K562 (cell line): ENCODE measurements around the gene SFSWAP. TPM values are rescaled to one million over a fixed set of nuclear protein-coding genes. Genes with fewer than 3 reads are reported as not detected.

Experiments
- ARID2 ChIP-seq: fragments of 450-650 bp; IDR thresholded peaks from 2 replicates; pipeline ENCODE4 v1.6.1; 2017; ENCODE audit warnings: antibody characterized with exemption, mild to moderate bottlenecking
- CEBPG ChIP-seq, 3 experiments: fragments of 200-800 bp in 1 of 3; sonication (Bioruptor generic) in 1 of 3; sonication (generic) in 1 of 3; formaldehyde crosslinking in 1 of 3; IDR thresholded peaks in 2 of 3; conservative IDR thresholded peaks in 1 of 3; 2 replicates each; pipeline versions ENCODE4 v1.6.1 to v1.8.0; 2016 to 2022; ENCODE audit warnings: missing compliant biosample characterization in 2 of 3, missing genetic modification characterization in 2 of 3, mild to moderate bottlenecking in 1 of 3, missing genetic modification reagents in 1 of 3
- ETV6 ChIP-seq, 3 experiments: fragments of 150-350 bp in 1 of 3; sonication (generic) in 1 of 3; formaldehyde crosslinking in 1 of 3; IDR thresholded peaks; 2 replicates each; pipeline versions ENCODE4 v1.6.1 to v1.8.0; 2014 to 2022; ENCODE audit warnings: borderline replicate concordance in 2 of 3, low read depth in 2 of 3, antibody characterized with exemption in 1 of 3, low read length in 1 of 3, mild to moderate bottlenecking in 1 of 3, missing genetic modification reagents in 1 of 3
- EWSR1 ChIP-seq: fragments of 450-650 bp; IDR thresholded peaks from 2 replicates; pipeline ENCODE4 v1.6.1; 2018; ENCODE audit warnings: borderline replicate concordance, mild to moderate bottlenecking, low read depth, moderate library complexity; ENCODE audit not compliant: partially characterized antibody
- HMG20B ChIP-seq: fragments of 250-450 bp; sonication (Bioruptor Pico); IDR thresholded peaks from 2 replicates; pipeline ENCODE4 v1.5.0; 2021; ENCODE audit warnings: mild to moderate bottlenecking
- IFI16 ChIP-seq: fragments of 250-450 bp; sonication (Bioruptor Pico); IDR thresholded peaks from 2 replicates; pipeline ENCODE4 v2.1.2; 2022; ENCODE audit warnings: mild to moderate bottlenecking, inconsistent platforms
- NRF1 ChIP-seq, 2 experiments: fragments of 450-650 bp; IDR thresholded peaks in 1 of 2; conservative IDR thresholded peaks in 1 of 2; 2 replicates each; pipeline ENCODE4 v1.6.1; 2014; ENCODE audit warnings: mild to moderate bottlenecking in 2 of 2
- SUPT5H ChIP-seq: fragments of 450-650 bp; IDR thresholded peaks from 2 replicates; pipeline ENCODE4 v1.6.1; 2016
- ZNF133 ChIP-seq: fragments of 250-450 bp; sonication (Bioruptor Pico); IDR thresholded peaks from 2 replicates; pipeline ENCODE4 v1.4.0; 2020; ENCODE audit warnings: mild to moderate bottlenecking
- polyA plus RNA-seq, 8 experiments: library from polyadenylated mRNA; depleted of rRNA in 4 of 8; stranded (reverse) in 5 of 8; unstranded in 3 of 8; fragments of >200 nt; fragmentation: Nextera tagmentation in 2 of 8; fragmentation: Illumina TruSeq in 1 of 8; extraction: Ambion mirVana in 2 of 8; extraction: Trizol in 1 of 8; gene quantifications; 2 replicates each; pipeline versions ENCODE4 v1.2.1 to v1.2.3, GENCODE V29; 2011 to 2014; ENCODE audit warnings: inconsistent platforms in 1 of 8, missing spikeins in 1 of 8
- total RNA-seq, 7 experiments: library from RNA; depleted of rRNA in 6 of 7; stranded (reverse); fragments of >200 nt in 6 of 7; fragmentation: Illumina TruSeq in 2 of 7; extraction: Trizol in 2 of 7; gene quantifications; 2 replicates each; pipeline versions ENCODE4 v1.2.1 to v1.2.3, GENCODE V29; 2011 to 2021; ENCODE audit warnings: low replicate concordance in 1 of 7
- TF ChIP-seq, protein P1 (sequence below): fragments of 250-450 bp; sonication (Bioruptor Pico); IDR thresholded peaks from 2 replicates; pipeline ENCODE4 v1.5.0; 2020; ENCODE audit warnings: mild to moderate bottlenecking
- TF ChIP-seq, protein P2 (sequence below): fragments of 150-350 bp; conservative IDR thresholded peaks from 2 replicates; pipeline ENCODE4 v1.6.1; 2014; ENCODE audit warnings: low read length
- TF ChIP-seq, protein P3 (sequence below): IDR thresholded peaks from 3 replicates; pipeline ENCODE4 v1.6.1; 2011; ENCODE audit warnings: borderline replicate concordance, mild to moderate bottlenecking, moderate library complexity; ENCODE audit not compliant: insufficient read length; ENCODE audit errors: extremely low read depth

Gene SFSWAP
- total and polyA plus RNA-seq, 9 of the 15 experiments (the other 6 are each of a cell fraction or from before 2014, with no cell fraction given): 2.4 to 60.4 (median 32.6) TPM

DNA sequence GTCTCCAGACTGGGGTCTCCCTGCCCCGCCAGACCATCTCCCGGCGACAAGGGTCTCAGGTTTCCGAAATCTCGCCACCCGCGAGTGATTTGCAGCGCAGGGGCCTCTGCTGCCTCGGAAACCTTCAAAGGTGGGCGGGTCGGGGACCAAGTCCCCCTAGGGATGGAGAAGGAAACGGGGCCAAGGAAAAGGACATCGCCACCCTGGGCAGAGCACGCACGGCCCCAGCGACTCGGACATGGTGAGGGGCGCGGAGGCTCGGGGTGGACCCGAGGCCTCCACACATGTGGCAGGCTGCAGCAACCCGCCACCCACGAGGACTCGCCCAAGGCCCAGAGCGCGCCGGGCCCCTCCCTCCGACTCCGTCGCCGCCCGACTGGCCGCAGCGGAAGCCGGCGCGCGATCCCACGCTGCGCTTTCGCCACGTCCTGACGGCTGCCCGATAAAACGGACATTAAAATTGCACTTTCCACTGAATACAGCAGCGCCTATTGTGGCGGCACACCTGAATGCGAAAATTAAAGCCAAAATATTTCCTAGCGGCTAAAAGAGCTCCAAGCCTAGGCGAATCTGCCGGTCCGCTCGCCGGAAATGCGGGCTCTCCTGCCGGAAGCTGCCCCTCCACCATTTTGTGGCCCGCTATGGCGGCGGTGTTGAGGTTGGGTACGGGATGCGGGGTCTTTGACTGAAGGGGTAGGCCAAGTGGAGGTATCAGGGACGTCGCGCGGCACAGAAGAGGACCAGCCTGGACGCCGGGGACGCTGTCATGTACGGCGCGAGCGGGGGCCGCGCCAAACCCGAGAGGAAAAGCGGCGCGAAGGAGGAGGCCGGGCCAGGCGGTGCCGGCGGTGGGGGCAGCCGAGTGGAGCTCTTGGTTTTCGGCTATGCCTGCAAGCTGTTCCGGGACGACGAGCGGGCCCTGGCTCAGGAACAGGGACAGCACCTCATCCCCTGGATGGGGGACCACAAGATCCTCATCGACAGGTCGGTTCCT, at the start of gene SFSWAP (continued):
- TF ChIP-seq, protein P1, sequence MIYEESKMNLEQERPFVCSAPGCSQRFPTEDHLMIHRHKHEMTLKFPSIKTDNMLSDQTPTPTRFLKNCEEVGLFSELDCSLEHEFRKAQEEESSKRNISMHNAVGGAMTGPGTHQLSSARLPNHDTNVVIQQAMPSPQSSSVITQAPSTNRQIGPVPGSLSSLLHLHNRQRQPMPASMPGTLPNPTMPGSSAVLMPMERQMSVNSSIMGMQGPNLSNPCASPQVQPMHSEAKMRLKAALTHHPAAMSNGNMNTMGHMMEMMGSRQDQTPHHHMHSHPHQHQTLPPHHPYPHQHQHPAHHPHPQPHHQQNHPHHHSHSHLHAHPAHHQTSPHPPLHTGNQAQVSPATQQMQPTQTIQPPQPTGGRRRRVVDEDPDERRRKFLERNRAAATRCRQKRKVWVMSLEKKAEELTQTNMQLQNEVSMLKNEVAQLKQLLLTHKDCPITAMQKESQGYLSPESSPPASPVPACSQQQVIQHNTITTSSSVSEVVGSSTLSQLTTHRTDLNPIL (CRISPR knock-in tag): no peak
- TF ChIP-seq SUPT5H (peak; percentile 92), EWSR1 (no peak), CEBPG (CRISPR knock-in tag; IDR thresholded peaks at IDR 0.05) (no peak), CEBPG (tag; conservative IDR thresholded peaks at IDR 0.05 in 1 of 2, IDR thresholded peaks at IDR 0.05 in 1 of 2) (no peak), NRF1 (conservative IDR thresholded peaks at IDR 0.05 in 1 of 2, IDR thresholded peaks at IDR 0.05 in 1 of 2) (peak; percentile 21 to 54; a peak in 3 of 4 replicates), HMG20B (CRISPR knock-in tag) (no peak), ETV6 (IDR thresholded peaks at IDR 0.05; ENCODE audit: borderline replicate concordance in 1 of 2, low read depth in 2 of 2, low read length in 1 of 2) (no peak), ETV6 (CRISPR knock-in tag; IDR thresholded peaks at IDR 0.05; ENCODE audit: borderline replicate concordance) (no peak), ZNF133 (CRISPR knock-in tag) (no peak), IFI16 (CRISPR knock-in tag) (no peak), ARID2 (no peak)
- TF ChIP-seq, protein P2, sequence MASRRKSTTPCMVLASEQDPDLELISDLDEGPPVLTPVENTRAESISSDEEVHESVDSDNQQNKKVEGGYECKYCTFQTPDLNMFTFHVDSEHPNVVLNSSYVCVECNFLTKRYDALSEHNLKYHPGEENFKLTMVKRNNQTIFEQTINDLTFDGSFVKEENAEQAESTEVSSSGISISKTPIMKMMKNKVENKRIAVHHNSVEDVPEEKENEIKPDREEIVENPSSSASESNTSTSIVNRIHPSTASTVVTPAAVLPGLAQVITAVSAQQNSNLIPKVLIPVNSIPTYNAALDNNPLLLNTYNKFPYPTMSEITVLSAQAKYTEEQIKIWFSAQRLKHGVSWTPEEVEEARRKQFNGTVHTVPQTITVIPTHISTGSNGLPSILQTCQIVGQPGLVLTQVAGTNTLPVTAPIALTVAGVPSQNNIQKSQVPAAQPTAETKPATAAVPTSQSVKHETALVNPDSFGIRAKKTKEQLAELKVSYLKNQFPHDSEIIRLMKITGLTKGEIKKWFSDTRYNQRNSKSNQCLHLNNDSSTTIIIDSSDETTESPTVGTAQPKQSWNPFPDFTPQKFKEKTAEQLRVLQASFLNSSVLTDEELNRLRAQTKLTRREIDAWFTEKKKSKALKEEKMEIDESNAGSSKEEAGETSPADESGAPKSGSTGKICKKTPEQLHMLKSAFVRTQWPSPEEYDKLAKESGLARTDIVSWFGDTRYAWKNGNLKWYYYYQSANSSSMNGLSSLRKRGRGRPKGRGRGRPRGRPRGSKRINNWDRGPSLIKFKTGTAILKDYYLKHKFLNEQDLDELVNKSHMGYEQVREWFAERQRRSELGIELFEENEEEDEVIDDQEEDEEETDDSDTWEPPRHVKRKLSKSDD: no peak
- TF ChIP-seq, protein P3, sequence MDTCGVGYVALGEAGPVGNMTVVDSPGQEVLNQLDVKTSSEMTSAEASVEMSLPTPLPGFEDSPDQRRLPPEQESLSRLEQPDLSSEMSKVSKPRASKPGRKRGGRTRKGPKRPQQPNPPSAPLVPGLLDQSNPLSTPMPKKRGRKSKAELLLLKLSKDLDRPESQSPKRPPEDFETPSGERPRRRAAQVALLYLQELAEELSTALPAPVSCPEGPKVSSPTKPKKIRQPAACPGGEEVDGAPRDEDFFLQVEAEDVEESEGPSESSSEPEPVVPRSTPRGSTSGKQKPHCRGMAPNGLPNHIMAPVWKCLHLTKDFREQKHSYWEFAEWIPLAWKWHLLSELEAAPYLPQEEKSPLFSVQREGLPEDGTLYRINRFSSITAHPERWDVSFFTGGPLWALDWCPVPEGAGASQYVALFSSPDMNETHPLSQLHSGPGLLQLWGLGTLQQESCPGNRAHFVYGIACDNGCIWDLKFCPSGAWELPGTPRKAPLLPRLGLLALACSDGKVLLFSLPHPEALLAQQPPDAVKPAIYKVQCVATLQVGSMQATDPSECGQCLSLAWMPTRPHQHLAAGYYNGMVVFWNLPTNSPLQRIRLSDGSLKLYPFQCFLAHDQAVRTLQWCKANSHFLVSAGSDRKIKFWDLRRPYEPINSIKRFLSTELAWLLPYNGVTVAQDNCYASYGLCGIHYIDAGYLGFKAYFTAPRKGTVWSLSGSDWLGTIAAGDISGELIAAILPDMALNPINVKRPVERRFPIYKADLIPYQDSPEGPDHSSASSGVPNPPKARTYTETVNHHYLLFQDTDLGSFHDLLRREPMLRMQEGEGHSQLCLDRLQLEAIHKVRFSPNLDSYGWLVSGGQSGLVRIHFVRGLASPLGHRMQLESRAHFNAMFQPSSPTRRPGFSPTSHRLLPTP: no peak
